Measurements from ENCODE around the gene BYSL.

The BYSL gene

DNA sequence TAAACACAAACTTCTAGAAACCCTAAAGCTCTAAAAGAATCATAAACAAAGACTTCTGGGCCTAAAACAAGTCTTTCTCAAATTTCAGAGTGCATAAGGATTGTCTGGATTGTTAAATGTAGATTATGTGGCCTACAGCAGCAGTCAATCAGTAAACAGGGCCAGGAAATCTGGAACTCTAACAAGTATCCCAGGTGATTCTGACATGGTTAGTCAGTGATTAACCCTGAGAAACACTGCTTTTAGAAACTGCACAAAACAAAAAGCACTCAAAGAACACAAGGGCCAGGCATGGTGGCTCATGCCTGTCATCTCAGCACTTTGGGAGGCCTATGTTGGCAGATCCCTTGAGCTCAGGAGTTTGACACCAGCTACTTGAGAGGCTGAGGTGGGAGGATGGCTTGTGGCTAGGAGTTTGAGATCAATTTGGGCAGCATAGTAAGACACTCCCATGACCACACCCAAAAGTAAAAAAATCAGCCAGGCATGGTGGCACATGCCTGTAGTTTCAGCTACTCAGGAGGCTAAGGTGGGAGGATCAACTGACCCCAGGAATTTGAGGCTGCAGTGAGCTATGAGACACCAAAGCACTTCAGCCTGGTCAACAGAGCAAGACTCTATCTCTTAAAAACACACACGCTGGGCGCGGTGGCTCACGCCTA, 6.3 kb upstream of the BYSL start:
- no peak for DNase-seq

GRCh38 chr6:41917528-41917927, 3.8 kb upstream of the BYSL start:
- no peak for DNase-seq

- DNase-seq = peak; percentile 62
Observed at GRCh38 chr6:41921712-41921998, 356 bp downstream of the BYSL start.

GRCh38 chr6:41922154-41922553, 855 bp downstream of the BYSL start:
- no peak for DNase-seq

GRCh38 chr6:41927253-41927652, 6.0 kb downstream of the BYSL start:
- no peak for DNase-seq

DNA sequence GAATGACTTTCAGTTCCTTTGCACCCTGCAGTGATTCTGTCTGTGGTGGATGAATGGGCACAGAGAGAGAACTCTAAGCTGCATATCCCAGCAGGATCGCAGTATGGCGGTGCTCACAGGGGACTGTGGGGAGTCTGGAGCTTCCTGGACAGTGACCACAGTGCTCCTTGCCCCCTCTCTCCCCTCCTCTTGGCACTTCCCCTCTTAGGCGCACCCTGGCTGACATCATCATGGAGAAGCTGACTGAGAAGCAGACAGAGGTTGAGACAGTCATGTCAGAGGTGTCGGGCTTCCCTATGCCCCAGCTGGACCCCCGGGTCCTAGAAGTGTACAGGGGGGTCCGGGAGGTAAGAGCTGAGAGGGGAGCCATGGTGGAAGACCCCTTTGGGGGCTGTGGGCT, 8.6 kb downstream of the BYSL start:
- DNase-seq = no peak

GRCh38 chr6:41931792-41932191, 10.5 kb downstream of the BYSL start:
- DNase-seq = no peak

DNA sequence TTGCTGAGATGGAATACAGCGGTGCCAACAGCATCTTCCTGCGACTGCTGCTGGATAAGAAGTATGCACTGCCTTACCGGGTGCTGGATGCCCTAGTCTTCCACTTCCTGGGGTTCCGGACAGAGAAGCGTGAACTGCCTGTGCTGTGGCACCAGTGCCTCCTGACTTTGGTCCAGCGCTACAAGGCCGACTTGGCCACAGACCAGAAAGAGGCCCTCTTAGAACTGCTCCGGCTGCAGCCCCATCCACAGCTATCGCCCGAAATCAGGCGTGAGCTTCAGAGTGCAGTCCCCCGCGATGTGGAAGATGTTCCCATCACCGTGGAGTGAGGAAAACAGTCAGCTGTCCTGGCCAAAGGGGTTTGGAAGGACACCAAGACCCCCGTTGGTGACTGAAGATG, 11.1 kb downstream of the BYSL start:
- DNase-seq = no peak

DNA sequence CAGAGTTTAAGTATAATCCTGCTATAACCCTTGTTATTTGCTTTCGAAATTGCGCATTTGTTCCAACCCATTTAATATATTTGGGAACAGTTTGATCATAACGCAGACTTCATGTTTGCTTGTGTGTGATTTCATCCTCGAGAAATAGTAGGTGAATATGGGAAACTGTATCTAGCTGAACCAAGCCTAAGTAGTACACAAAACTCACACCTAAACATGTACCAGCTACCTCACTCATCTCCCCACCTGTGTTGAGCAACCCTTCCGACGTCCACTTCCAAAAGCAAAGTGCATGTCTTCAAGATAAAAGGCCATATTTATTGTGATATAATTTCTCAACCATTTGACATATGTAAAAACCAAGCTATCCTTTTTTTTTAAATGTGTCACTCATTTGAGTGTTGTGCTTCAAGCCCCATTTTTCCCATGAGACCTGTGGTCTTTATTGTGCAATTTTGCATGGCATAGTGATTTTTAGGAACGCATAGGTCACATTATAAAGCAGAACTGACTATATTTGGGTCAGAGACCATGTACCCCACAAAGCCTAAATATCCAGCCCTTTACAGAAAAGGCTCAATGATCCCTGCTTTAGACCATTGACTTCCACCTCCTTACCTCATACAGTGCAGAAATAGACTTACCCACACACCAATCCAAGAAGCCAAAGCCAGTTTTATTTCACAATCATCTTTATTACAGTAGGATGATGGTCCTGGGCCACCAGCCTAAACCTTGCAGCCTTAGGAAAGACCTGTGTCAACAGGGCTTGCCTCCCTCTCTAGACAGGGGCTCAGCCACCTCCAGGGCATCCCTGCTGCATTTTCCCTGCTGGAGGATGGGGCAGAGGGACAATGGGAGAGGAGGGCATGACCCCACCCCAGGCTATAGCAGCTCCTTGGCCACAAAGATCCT, 13.2 kb downstream of the BYSL start:
- DNase-seq = no peak

DNA sequence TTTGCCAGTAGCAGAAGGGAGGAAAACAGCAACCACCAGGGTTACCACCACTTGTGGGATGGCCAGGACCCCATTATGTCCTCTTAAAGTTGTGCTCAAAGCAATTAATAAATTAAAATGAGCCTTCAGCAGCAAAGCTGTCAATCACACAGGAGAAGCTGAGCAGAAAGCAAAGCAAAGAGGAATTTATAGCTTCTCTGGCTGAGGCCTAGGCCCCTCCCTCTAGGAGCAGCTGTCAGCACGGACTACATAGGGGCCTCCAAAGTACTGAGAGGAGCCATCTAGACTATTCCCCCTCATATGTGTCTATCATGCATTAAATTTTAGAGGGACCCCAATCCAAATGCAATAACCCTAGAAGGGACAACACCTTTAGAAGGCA, 13.9 kb downstream of the BYSL start:
- peak; percentile 70 for DNase-seq

- peak; percentile 54 for DNase-seq
Observed at GRCh38 chr6:41935685-41936072, 14.4 kb downstream of the BYSL start.

- DNase-seq = peak; percentile 93
Observed at GRCh38 chr6:41936073-41936837, 15.0 kb downstream of the BYSL start.

DNA sequence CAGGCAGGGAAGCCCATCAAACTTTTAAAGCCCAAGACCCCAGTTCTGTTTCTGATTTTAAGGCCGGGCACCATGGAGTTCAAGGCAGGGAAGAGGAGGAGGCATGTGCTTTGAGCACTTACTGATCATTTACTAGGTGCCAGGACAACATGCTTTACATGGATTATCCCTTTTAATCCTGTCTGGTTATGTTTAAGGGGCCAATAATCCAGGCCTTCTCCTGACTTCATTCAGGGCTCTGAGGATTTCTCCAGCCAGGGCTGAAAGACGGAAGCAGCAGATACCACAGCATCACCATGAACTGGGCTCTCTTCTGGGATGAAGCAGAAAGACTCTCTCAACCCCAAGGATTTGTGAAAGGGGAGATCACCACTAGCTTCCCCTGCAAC, 16.2 kb downstream of the BYSL start:
- DNase-seq = peak; percentile 93

GRCh38 chr6:41937861-41938574, 16.7 kb downstream of the BYSL start:
- DNase-seq = peak; percentile 61

- DNase-seq = no peak
Observed at GRCh38 chr6:41938590-41939175, 17.4 kb downstream of the BYSL start.

GRCh38 chr6:41939176-41939847, 18.0 kb downstream of the BYSL start:
- no peak for DNase-seq

DNA sequence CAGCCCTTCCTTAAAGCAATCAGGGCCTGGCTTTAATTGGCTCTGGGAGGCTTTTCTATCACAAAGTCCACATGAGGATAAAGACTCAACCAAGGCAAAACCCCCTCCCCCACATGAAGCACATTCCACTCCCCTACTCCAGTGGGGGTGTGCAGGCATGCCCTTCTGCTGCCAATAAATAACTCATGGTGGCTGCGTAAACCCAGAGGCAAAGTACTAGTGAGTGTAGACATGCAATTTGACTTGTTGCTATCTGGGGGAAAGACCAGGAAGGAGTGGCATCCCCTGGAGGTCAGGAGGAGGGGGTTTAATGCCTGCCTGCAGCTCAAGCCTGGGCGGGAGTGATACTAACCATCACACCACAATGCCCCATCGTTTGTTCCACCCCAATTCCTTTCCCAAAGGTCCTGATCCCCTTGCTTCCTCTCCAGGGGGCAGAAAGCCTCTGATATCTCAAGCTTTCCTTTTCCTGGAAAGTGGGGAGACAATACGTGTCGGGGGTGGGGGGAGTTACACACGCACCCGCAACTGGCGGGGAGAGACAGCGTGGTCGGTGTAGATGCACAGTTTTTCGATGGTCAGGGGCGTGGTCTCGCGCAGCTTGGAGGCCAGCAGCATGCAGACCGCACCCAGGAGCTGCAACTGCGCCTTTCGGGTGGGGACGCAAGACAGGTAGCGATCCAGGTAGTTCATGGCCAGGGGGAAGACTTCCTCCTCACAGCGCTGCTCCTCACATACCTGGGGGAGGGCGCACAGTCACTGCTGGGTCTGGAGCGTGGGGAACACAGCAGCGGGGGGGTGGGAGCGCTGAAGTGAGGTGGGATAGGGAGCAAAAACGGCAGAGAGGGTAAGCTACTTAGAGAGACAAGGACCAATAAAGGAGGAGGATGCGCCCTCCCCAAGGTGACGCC, 18.8 kb downstream of the BYSL start:
- peak; percentile 95 for DNase-seq

DNA sequence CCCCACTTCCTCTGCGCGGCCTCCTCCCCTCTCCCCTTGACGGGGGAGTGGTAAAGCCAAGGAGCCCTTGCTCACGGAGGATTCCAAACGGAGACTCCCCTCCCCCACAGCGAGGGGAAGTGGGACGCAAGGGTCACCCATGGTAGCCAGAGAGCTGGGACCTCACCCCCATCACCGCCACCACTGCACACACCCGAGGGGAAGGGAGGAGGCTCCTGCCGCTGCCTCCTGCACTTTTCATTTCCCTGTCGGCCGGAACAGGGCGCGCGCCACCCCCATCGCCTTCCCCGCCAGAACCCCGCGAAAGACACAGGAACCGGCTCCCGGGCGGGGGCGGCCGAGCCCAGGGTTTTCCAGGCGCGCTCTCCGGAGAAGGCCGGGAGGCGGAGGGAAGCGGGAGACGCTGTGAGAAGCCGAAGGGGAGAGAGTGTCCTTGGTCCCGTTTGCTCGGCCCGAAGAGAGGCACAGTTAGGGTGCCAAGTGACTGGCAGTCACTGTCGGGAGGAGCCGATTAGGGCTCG, 19.5 kb downstream of the BYSL start:
- peak; percentile 62 for DNase-seq

DNA sequence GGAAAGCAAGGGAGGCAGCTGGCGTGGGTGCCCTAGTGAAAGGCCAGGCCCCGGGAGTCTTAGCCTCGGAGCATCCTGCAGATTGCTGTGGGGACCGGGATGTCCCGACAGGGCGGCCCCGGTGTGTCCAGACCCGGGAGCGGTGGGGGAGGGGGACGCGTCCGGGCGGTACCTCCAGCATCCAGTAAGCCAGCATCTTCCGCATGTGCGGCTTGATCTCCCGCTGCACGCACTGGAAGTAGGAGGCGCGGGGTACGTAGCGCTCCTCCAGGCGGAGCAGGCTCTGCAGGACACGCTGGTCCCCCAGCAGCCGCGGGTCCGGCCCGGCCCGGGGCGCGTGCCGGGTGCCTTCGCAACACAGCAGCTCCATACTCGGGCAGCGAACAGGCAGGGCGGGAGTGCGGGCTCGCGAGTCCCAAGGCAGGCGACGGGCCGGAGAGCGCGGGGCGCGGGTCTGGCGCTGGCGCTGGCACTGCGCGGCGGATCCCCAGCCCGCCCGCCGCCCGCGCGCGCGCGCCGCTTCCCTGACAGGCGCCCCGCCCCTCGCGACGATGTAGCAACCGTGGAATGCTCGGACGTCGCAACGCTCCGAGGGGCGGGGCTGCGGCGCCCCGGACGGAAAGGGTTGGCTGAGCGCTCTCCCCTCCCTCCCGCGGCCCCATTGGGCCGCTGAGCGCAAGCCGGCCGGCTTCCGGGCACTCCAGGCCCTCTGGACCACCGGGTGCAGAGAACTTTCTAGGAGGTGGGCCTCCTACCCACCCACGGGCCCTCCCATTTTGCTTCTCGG, 20.2 kb downstream of the BYSL start, which contains the start of gene CCND3:
CCND3 (minus strand) TSS at position 529 of the 787 bp plus-strand sequence; CDS start at position 370, 159 bp downstream.
- DNase-seq = peak; percentile 95
